Endothelial cell of umbilical vein (primary cell): ENCODE results near the gene CAMKMT. TPM values are rescaled to one million over a fixed set of nuclear protein-coding genes. Genes with fewer than 3 reads are reported as not detected.

Experiments
- BruUV-seq: library from RNA; stranded (reverse); fragments of 400-500 nt; replicated peaks from 2 replicates; lab custom pipeline; 2021; lab: Mats Ljungman, UMichigan
- CTCF ChIA-PET: fragments of 300-600, 350-600 bp; sonication (Branson Sonifier 250); formaldehyde crosslinking; loops from one replicate; lab custom pipeline; 2021; ENCODE audit warnings: antibody characterized with exemption, inconsistent platforms; lab: Charles Lee
- POLR2A ChIA-PET: fragments of 300-600, 350-600 bp; sonication (Branson Sonifier 250); formaldehyde crosslinking; loops from one replicate; lab custom pipeline; 2021; ENCODE audit warnings: antibody characterized with exemption, inconsistent platforms; lab: Charles Lee
- DNase-seq: peaks from one replicate; pipeline ENCODE4 v3.0.0-alpha.2; 2011; ENCODE audit warnings: low read depth, low spot score
- FAIRE-seq: peaks from 2 replicates; lab custom pipeline; 2011; peaks lifted over from hg19 to GRCh38; lab: Jason Lieb, UNC
- H2AFZ ChIP-seq: 2 replicates; pipeline ENCODE4 v1.6.0; 2012; ENCODE audit warnings: low read depth, low read length, control low read depth, inconsistent platforms
- H3K27ac ChIP-seq: 2 replicates; pipeline ENCODE4 v1.5.1; 2011; ENCODE audit warnings: low read depth, mild to moderate bottlenecking, control low read depth, low read length, moderate library complexity; ENCODE audit not compliant: insufficient read depth
- H3K27me3 ChIP-seq, 2 experiments: 2 replicates each; pipeline versions ENCODE4 v1.6.0 to v1.6.1; 2011; ENCODE audit warnings: low read length in 2 of 2, mixed read lengths in 1 of 2; ENCODE audit not compliant: control insufficient read depth in 2 of 2, insufficient read depth in 2 of 2
- H3K36me3 ChIP-seq, 2 experiments: 2 replicates in 1 of 2; 3 replicates in 1 of 2; pipeline ENCODE4 v1.5.1; 2011; ENCODE audit warnings: low read length in 2 of 2, mild to moderate bottlenecking in 1 of 2, moderate library complexity in 1 of 2; ENCODE audit not compliant: control insufficient read depth in 2 of 2, insufficient read depth in 2 of 2; ENCODE audit errors: extremely low read depth in 1 of 2
- H3K4me1 ChIP-seq: 3 replicates; pipeline ENCODE4 v1.5.1; 2011; ENCODE audit warnings: mild to moderate bottlenecking, low read length; ENCODE audit not compliant: control insufficient read depth, insufficient read depth; ENCODE audit errors: extremely low read depth
- H3K4me2 ChIP-seq: 2 replicates; pipeline ENCODE4 v1.6.1; 2011; ENCODE audit warnings: low read length, control low read depth, mixed read lengths; ENCODE audit not compliant: insufficient read depth
- H3K4me3 ChIP-seq, 3 experiments: fragments of 200-600 bp in 1 of 3; sonication (generic), shearing (Covaris generic) in 1 of 3; replicated peaks in 1 of 3; 2 replicates each; pipeline ENCODE4 v1.5.1; 2011 to 2016; ENCODE audit warnings: control low read depth in 3 of 3, low read length in 3 of 3, mild to moderate bottlenecking in 2 of 3, inconsistent platforms in 1 of 3, low read depth in 1 of 3, moderate library complexity in 1 of 3; ENCODE audit not compliant: insufficient read depth in 1 of 3
- H3K79me2 ChIP-seq: 2 replicates; pipeline ENCODE4 v1.6.0; 2012; ENCODE audit warnings: low read length, inconsistent platforms; ENCODE audit not compliant: control insufficient read depth, insufficient read depth
- H3K9ac ChIP-seq: replicated peaks from 2 replicates; pipeline ENCODE3; 2011; ENCODE audit warnings: low read length, control low read depth; ENCODE audit not compliant: insufficient read depth; ENCODE audit errors: extremely low read depth
- H3K9me1 ChIP-seq: replicated peaks from 3 replicates; pipeline ENCODE4 v1.6.0; 2011; ENCODE audit warnings: mild to moderate bottlenecking, low read length; ENCODE audit not compliant: control insufficient read depth, insufficient read depth; ENCODE audit errors: extremely low read depth
- H3K9me3 ChIP-seq: replicated peaks from 2 replicates; pipeline ENCODE4 v1.5.1; 2012; ENCODE audit warnings: low read length, inconsistent platforms; ENCODE audit not compliant: control insufficient read depth, insufficient read depth
- H4K20me1 ChIP-seq: replicated peaks from 2 replicates; pipeline ENCODE3; 2011; ENCODE audit warnings: mild to moderate bottlenecking, low read length; ENCODE audit not compliant: control insufficient read depth, insufficient read depth; ENCODE audit errors: extremely low read depth
- EZH2 ChIP-seq: IDR thresholded peaks from 2 replicates; pipeline ENCODE4 v1.6.1; 2012; ENCODE audit warnings: borderline replicate concordance, low read depth, mild to moderate bottlenecking, moderate library complexity, low read length, inconsistent platforms; ENCODE audit not compliant: severe bottlenecking
- FOS ChIP-seq: IDR thresholded peaks from 2 replicates; pipeline ENCODE4 v1.6.1; 2011; ENCODE audit warnings: mild to moderate bottlenecking, low read length, moderate library complexity, borderline replicate concordance; ENCODE audit not compliant: insufficient read depth
- GATA2 ChIP-seq: IDR thresholded peaks from 2 replicates; pipeline ENCODE4 v1.7.0; 2011; ENCODE audit warnings: low read depth, mild to moderate bottlenecking, moderate library complexity, mixed read lengths, low read length; ENCODE audit not compliant: insufficient read length, insufficient read depth
- JUN ChIP-seq: IDR thresholded peaks from 2 replicates; pipeline ENCODE4 v1.6.1; 2011; ENCODE audit warnings: borderline replicate concordance, low read depth; ENCODE audit not compliant: insufficient read length, insufficient read depth
- MYC ChIP-seq: IDR thresholded peaks from one replicate; pipeline ENCODE4 v1.6.1; 2011; ENCODE audit warnings: mild to moderate bottlenecking, low read depth, low read length
- POLR2A ChIP-seq: IDR thresholded peaks from 2 replicates; pipeline ENCODE4 v1.6.1; 2012; ENCODE audit warnings: low read depth, mild to moderate bottlenecking, control low read depth, low read length
- POLR2AphosphoS5 ChIP-seq: IDR thresholded peaks from 2 replicates; pipeline ENCODE4 v1.6.1; 2012; ENCODE audit warnings: low read depth, mild to moderate bottlenecking, control low read depth, low read length, moderate library complexity; ENCODE audit not compliant: insufficient read depth
- dilution Hi-C: fragments of 300-500 bp; cut with MboI; formaldehyde crosslinking; loops from one replicate; pipeline ENCODE4 v1.15.0; 2019; ENCODE audit warnings: low sequenced_read_pairs; ENCODE audit not compliant: extremely low pct_ligation_motif_present
- intact Hi-C: fragments of 100-400 bp; cut with micrococcal nuclease; formaldehyde crosslinking; loops from one replicate; pipeline ENCODE4 v1.10.0; 2022
- polyA plus RNA-seq, 4 experiments: library from polyadenylated mRNA; depleted of rRNA in 3 of 4; stranded (reverse) in 3 of 4; unstranded in 1 of 4; fragments of >200 nt; gene quantifications; 2 replicates each; pipeline versions ENCODE4 v1.2.1 to v1.2.3, GENCODE V29; 2011 to 2012; ENCODE audit warnings: missing spikeins in 1 of 4
- total RNA-seq: library from RNA; stranded (reverse); gene quantifications from 2 replicates; pipeline ENCODE4 v1.2.3, GENCODE V29; 2021
- TF ChIP-seq, protein P1 (sequence below): IDR thresholded peaks from 2 replicates; pipeline ENCODE4 v1.6.1; 2011; ENCODE audit not compliant: insufficient read depth, insufficient read length
- TF ChIP-seq, protein P2 (sequence below), 2 donors: IDR thresholded peaks; 1 replicate in 1 of 2; 2 replicates in 1 of 2; pipeline ENCODE4 v1.5.1; 2011; ENCODE audit warnings: low read length in 2 of 2, mild to moderate bottlenecking in 2 of 2, moderate library complexity in 2 of 2, control low read depth in 1 of 2, inconsistent platforms in 1 of 2, low read depth in 1 of 2; ENCODE audit not compliant: insufficient read depth in 1 of 2; ENCODE audit errors: extremely low read depth in 1 of 2

The CAMKMT gene
- total and polyA plus RNA-seq, 2 donors (not counting 3 experiments of a cell fraction or from before 2014, with no cell fraction given): 4.1 to 10.7 TPM

- intact Hi-C loops: no loop called here
- BruUV-seq: no TSS peak
- dilution Hi-C loops: no loop called here
Measured at GRCh38 chr2:44371445-44371844, 9.7 kb downstream of the CAMKMT start.

More at GRCh38 chr2:44371445-44371844, 9.7 kb downstream of the CAMKMT start:
- H3K27me3 ChIP-seq: no peaks in the 10 kb centered on the region
- no peaks in the 10 kb centered on the region for H3K36me3 ChIP-seq
- POLR2A ChIA-PET: no interaction called here
- no peak overlapping the region for H3K27ac ChIP-seq
- TF ChIP-seq MYC (no peak), JUN (no peak), POLR2A (no peak), POLR2AphosphoS5 (no peak), EZH2 (no peak), FOS (no peak), GATA2 (no peak)
- TF ChIP-seq, protein P1, sequence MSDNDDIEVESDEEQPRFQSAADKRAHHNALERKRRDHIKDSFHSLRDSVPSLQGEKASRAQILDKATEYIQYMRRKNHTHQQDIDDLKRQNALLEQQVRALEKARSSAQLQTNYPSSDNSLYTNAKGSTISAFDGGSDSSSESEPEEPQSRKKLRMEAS: no peak
- TF ChIP-seq, protein P2, sequence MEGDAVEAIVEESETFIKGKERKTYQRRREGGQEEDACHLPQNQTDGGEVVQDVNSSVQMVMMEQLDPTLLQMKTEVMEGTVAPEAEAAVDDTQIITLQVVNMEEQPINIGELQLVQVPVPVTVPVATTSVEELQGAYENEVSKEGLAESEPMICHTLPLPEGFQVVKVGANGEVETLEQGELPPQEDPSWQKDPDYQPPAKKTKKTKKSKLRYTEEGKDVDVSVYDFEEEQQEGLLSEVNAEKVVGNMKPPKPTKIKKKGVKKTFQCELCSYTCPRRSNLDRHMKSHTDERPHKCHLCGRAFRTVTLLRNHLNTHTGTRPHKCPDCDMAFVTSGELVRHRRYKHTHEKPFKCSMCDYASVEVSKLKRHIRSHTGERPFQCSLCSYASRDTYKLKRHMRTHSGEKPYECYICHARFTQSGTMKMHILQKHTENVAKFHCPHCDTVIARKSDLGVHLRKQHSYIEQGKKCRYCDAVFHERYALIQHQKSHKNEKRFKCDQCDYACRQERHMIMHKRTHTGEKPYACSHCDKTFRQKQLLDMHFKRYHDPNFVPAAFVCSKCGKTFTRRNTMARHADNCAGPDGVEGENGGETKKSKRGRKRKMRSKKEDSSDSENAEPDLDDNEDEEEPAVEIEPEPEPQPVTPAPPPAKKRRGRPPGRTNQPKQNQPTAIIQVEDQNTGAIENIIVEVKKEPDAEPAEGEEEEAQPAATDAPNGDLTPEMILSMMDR (IDR thresholded peaks at IDR 0.05; ENCODE audit: extremely low read depth in 1 of 2, insufficient read depth in 1 of 2, low read depth in 1 of 2, low read length in 2 of 2): no peak
- no peak overlapping the region for H3K4me2 ChIP-seq
- no peak overlapping the region for H2AFZ ChIP-seq
- CTCF ChIA-PET: interaction anchor here (1.4 to 1.8 kb wide), 2 partner anchors 9 to 22 kb away, joined by 3 to 9 read pairs; no protein-coding TSS in a partner anchor
- no peaks in the 10 kb centered on the region for H3K9me3 ChIP-seq
- no peak overlapping the region for H3K4me3 ChIP-seq
- no peaks in the 10 kb centered on the region for H3K9me1 ChIP-seq
- FAIRE-seq: no peak
- H3K79me2 ChIP-seq: no peaks in the 10 kb centered on the region
- no peaks in the 10 kb centered on the region for H4K20me1 ChIP-seq
- no peak overlapping the region for H3K9ac ChIP-seq
- DNase-seq: no peak
- no peaks in the 10 kb centered on the region for H3K4me1 ChIP-seq
